HG02943 (cell line): ENCODE data around the gene LAMC1.

ENCODE experiments used
- ATAC-seq: cut with Tn5 transposase; IDR thresholded peaks from one replicate; pipeline ENCODE4 v1.9.1; 2021; ENCODE audit warnings: mild to moderate bottlenecking, low read depth, moderate library complexity; ENCODE audit not compliant: unreplicated experiment

The LAMC1 gene

GRCh38 chr1:183101841-183102276, 78.6 kb downstream of the LAMC1 start:
- ATAC-seq: no peak

GRCh38 chr1:183103147-183103546, 79.9 kb downstream of the LAMC1 start:
- ATAC-seq: no peak

GRCh38 chr1:183103577-183103976, 80.4 kb downstream of the LAMC1 start:
- ATAC-seq: no peak

GRCh38 chr1:183105449-183105848, 82.2 kb downstream of the LAMC1 start:
- no peak for ATAC-seq

GRCh38 chr1:183106166-183106565, 82.9 kb downstream of the LAMC1 start:
- ATAC-seq: no peak

- ATAC-seq: no peak
Measured at GRCh38 chr1:183106746-183107145, 83.5 kb downstream of the LAMC1 start.

- no peak for ATAC-seq
Measured at GRCh38 chr1:183110326-183110880, 87.2 kb downstream of the LAMC1 start.

GRCh38 chr1:183114441-183114840, 91.2 kb downstream of the LAMC1 start:
- ATAC-seq: no peak

GRCh38 chr1:183116416-183116815, 93.2 kb downstream of the LAMC1 start:
- ATAC-seq: no peak

- ATAC-seq: no peak
Measured at GRCh38 chr1:183121609-183122008, 98.4 kb downstream of the LAMC1 start.

- ATAC-seq: no peak
Measured at GRCh38 chr1:183124259-183124658, 101.0 kb downstream of the LAMC1 start.

GRCh38 chr1:183125279-183125999, 102.2 kb downstream of the LAMC1 start:
- ATAC-seq: no peak

- no peak for ATAC-seq
Measured at GRCh38 chr1:183126000-183126366, 102.8 kb downstream of the LAMC1 start.

- no peak for ATAC-seq
Measured at GRCh38 chr1:183126528-183126927, 103.3 kb downstream of the LAMC1 start.

- no peak for ATAC-seq
Measured at GRCh38 chr1:183129921-183130690, 106.9 kb downstream of the LAMC1 start.

GRCh38 chr1:183131166-183131565, 107.9 kb downstream of the LAMC1 start:
- ATAC-seq: no peak

- no peak for ATAC-seq
Measured at GRCh38 chr1:183135336-183135735, 112.1 kb downstream of the LAMC1 start.

- ATAC-seq: no peak
Measured at GRCh38 chr1:183137782-183138181, 114.6 kb downstream of the LAMC1 start.

GRCh38 chr1:183138301-183138700, 115.1 kb downstream of the LAMC1 start:
- ATAC-seq: no peak

- ATAC-seq: no peak
Measured at GRCh38 chr1:183139281-183139942, 116.2 kb downstream of the LAMC1 start.

- ATAC-seq: no peak
Measured at GRCh38 chr1:183140633-183141032, 117.4 kb downstream of the LAMC1 start.
